Activated CD8-positive, alpha-beta T cell treated with anti-CD3 and anti-CD28 coated beads for 36 hours (primary cell): ENCODE data around the gene VSIG1. TPM values are rescaled to one million over a fixed set of nuclear protein-coding genes. Genes with fewer than 3 reads are reported as not detected.

Experiments used
- ATAC-seq: fragments of 200-7000 bp; cut with Tn5 transposase; one replicate; pipeline ENCODE4 v1.10.0; 2021; ENCODE audit warnings: mild to moderate bottlenecking, moderate library complexity
- CTCF ChIA-PET: fragments of 350-600 bp; sonication (Branson Sonifier 250); formaldehyde crosslinking; loops from one replicate; lab custom pipeline; 2021; ENCODE audit warnings: antibody characterized with exemption; lab: Charles Lee
- POLR2A ChIA-PET: fragments of 350-600 bp; sonication (Branson Sonifier 250); formaldehyde crosslinking; loops from one replicate; lab custom pipeline; 2021; ENCODE audit warnings: antibody characterized with exemption; lab: Charles Lee
- DNase-seq: peaks from one replicate; pipeline ENCODE4 v3.0.0-alpha.2; 2020
- H3K27ac Mint-ChIP-seq: one replicate; pipeline ENCODE4 v1.8.0; 2021; ENCODE audit warnings: mild to moderate bottlenecking, mixed read lengths
- H3K27me3 Mint-ChIP-seq: one replicate; pipeline ENCODE4 v1.8.0; 2021; ENCODE audit warnings: mixed read lengths
- H3K36me3 Mint-ChIP-seq: one replicate; pipeline ENCODE4 v1.8.0; 2021; ENCODE audit warnings: low read depth, mixed read lengths
- H3K4me1 Mint-ChIP-seq: one replicate; pipeline ENCODE4 v1.8.0; 2021; ENCODE audit warnings: low read depth, mixed read lengths
- H3K4me3 Mint-ChIP-seq: one replicate; pipeline ENCODE4 v1.8.0; 2021; ENCODE audit warnings: mild to moderate bottlenecking, moderate library complexity, mixed read lengths
- H3K9me3 Mint-ChIP-seq: one replicate; pipeline ENCODE4 v1.8.0; 2021; ENCODE audit warnings: mixed read lengths
- intact Hi-C: fragments of 100-400 bp; cut with micrococcal nuclease; formaldehyde crosslinking; loops from one replicate; pipeline ENCODE4 v1.10.0; 2022
- total RNA-seq, 2 experiments: library from RNA; stranded (reverse); gene quantifications; one replicate each; pipeline ENCODE4 v1.2.3, GENCODE V29; 2021
- TF ChIP-seq, protein P1 (sequence below): fragments of 200-600 bp; IDR thresholded peaks from one replicate; pipeline ENCODE4 v1.8.0; 2022; ENCODE audit warnings: antibody characterized with exemption, mild to moderate bottlenecking

The VSIG1 gene
- total RNA-seq, 2 experiments from 2014 or later = 0.61 to 1.2 TPM

- ATAC-seq = no peak
- no peaks in the 10 kb centered on the region for H3K9me3 Mint-ChIP-seq
- intact Hi-C loops = no loop called here
- CTCF ChIA-PET = no interaction called here
- TF ChIP-seq, protein P1, sequence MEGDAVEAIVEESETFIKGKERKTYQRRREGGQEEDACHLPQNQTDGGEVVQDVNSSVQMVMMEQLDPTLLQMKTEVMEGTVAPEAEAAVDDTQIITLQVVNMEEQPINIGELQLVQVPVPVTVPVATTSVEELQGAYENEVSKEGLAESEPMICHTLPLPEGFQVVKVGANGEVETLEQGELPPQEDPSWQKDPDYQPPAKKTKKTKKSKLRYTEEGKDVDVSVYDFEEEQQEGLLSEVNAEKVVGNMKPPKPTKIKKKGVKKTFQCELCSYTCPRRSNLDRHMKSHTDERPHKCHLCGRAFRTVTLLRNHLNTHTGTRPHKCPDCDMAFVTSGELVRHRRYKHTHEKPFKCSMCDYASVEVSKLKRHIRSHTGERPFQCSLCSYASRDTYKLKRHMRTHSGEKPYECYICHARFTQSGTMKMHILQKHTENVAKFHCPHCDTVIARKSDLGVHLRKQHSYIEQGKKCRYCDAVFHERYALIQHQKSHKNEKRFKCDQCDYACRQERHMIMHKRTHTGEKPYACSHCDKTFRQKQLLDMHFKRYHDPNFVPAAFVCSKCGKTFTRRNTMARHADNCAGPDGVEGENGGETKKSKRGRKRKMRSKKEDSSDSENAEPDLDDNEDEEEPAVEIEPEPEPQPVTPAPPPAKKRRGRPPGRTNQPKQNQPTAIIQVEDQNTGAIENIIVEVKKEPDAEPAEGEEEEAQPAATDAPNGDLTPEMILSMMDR = no peak
- peaks cover 10% of the 10 kb centered on the region for H3K4me1 Mint-ChIP-seq
- H3K36me3 Mint-ChIP-seq = no peaks in the 10 kb centered on the region
- H3K27ac Mint-ChIP-seq = no peak overlapping the region
- no peak overlapping the region for H3K4me3 Mint-ChIP-seq
- POLR2A ChIA-PET = no interaction called here
- H3K27me3 Mint-ChIP-seq = no peaks in the 10 kb centered on the region
- no peak for DNase-seq
Measured at GRCh38 chrX:108097380-108097779, 52.5 kb downstream of the VSIG1 start.

DNA sequence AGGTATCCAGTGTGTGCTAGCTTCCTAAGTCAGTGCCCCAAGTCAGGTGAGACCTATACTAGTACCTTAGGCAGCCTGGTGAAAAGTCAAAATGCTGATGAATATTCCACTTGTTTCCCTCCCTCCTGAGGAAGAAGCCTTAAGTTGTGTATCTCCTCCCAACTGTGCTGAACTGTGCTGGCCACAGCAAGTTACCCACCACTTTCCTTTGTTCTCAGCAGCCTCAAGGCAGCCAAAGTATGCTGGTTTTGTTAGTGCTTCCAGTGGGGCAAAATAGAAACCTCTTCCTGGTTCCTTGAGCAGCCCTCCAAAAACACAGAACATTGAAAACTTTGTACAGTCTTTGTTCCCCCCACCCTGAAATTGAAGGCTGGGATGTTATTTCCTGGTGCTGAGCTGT, 60.6 kb downstream of the VSIG1 start:
- Mint-ChIP-seq H3K4me3 (no peak overlapping the region), H3K4me1 (peaks cover 9% of the 10 kb centered on the region), H3K9me3 (no peaks in the 10 kb centered on the region), H3K27ac (no peak overlapping the region), H3K36me3 (peaks cover 6% of the 10 kb centered on the region), H3K27me3 (no peaks in the 10 kb centered on the region)
- ATAC-seq = no peak
- TF ChIP-seq, protein P1 = no peak
- no peak for DNase-seq
- intact Hi-C loops = no loop called here
- ChIA-PET POLR2A (no interaction called here), CTCF (no interaction called here)

DNA sequence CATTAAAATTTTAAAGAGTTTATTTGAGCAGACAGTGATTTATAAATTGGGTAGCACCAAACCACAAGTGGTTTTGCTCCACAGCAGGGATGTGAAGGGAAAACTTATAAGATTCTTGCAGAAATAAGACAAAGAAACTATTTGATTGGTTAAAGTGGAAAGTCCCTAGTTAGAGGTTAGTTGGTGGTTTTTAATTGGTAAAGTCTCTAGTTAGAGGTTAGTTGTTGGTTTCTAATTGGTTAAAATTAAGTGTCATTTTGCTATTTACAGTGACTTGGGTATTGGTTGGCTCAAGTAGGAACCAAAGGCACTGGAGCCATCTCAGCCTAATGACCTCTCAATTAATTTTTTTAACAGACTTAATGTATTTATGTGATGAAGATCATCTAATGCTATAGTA, 69.7 kb downstream of the VSIG1 start:
- ATAC-seq (no peak), DNase-seq (no peak)
- CTCF ChIA-PET = no interaction called here
- intact Hi-C loops = no loop called here
- no peak overlapping the region for H3K27ac Mint-ChIP-seq
- peaks cover 5% of the 10 kb centered on the region for H3K4me1 Mint-ChIP-seq
- no peaks in the 10 kb centered on the region for H3K36me3 Mint-ChIP-seq
- no peaks in the 10 kb centered on the region for H3K9me3 Mint-ChIP-seq
- POLR2A ChIA-PET = interaction anchor here (0.9 kb wide), 1 partner anchor 10 kb away, joined by 3 read pairs; no protein-coding TSS in a partner anchor
- H3K27me3 Mint-ChIP-seq = no peaks in the 10 kb centered on the region
- TF ChIP-seq, protein P1 = no peak
- H3K4me3 Mint-ChIP-seq = no peak overlapping the region

GRCh38 chrX:108117988-108118387, 73.1 kb downstream of the VSIG1 start:
- CTCF ChIA-PET = no interaction called here
- POLR2A ChIA-PET = no interaction called here
- no peaks in the 10 kb centered on the region for H3K27me3 Mint-ChIP-seq
- no peaks in the 10 kb centered on the region for H3K9me3 Mint-ChIP-seq
- DNase-seq (no peak), ATAC-seq (no peak)
- H3K36me3 Mint-ChIP-seq = no peaks in the 10 kb centered on the region
- intact Hi-C loops = no loop called here
- TF ChIP-seq, protein P1 = no peak
- no peak overlapping the region for H3K4me3 Mint-ChIP-seq
- no peak overlapping the region for H3K27ac Mint-ChIP-seq
- peaks cover 5% of the 10 kb centered on the region for H3K4me1 Mint-ChIP-seq

DNA sequence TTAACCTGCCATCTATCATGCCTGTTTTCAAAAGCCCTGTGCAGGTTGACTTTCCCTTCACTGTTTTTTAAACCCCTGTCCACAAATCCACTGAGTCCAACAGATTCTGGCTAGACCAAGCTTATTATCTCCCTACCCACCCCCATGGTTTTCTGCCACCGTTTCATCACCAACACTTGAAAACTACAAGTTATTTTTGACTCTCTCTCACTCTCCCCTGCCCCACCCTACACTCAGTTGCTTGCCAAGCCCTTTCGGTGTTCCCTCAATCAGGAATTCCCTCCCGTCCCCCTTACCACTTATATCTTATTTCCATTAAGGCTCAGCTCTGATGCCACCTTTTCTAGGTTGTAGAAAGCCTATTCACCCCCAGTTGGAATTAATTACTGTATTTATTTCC, 76.4 kb downstream of the VSIG1 start:
- intact Hi-C loops = no loop called here
- Mint-ChIP-seq H3K4me3 (no peak overlapping the region), H3K4me1 (no peaks in the 10 kb centered on the region), H3K36me3 (no peaks in the 10 kb centered on the region), H3K27me3 (no peaks in the 10 kb centered on the region), H3K9me3 (no peaks in the 10 kb centered on the region), H3K27ac (no peak overlapping the region)
- CTCF ChIA-PET = no interaction called here
- POLR2A ChIA-PET = no interaction called here
- no peak for ATAC-seq
- TF ChIP-seq, protein P1 = no peak
- DNase-seq = no peak
